GM23248 (cell line): ENCODE data around the gene TAF11L13.
"Not testable (repeated sequence)": the region's sequence is repeated elsewhere in the genome, so short reads cannot be mapped to it uniquely, and the experiment has no call there.

Experiments used
- EZH2 ChIP-seq: fragments of 200-600 bp; sonication (generic); IDR thresholded peaks from 2 replicates; pipeline ENCODE4 v1.6.1; 2018; ENCODE audit warnings: antibody characterized with exemption, mild to moderate bottlenecking; ENCODE audit not compliant: insufficient read depth, poor library complexity, severe bottlenecking
- EZH2phosphoT487 ChIP-seq: fragments of 200-600 bp; sonication (generic); IDR thresholded peaks from 2 replicates; pipeline ENCODE4 v1.6.1; 2018; ENCODE audit warnings: antibody characterized with exemption, moderate library complexity, mild to moderate bottlenecking, low read depth; ENCODE audit not compliant: insufficient read depth

DNA sequence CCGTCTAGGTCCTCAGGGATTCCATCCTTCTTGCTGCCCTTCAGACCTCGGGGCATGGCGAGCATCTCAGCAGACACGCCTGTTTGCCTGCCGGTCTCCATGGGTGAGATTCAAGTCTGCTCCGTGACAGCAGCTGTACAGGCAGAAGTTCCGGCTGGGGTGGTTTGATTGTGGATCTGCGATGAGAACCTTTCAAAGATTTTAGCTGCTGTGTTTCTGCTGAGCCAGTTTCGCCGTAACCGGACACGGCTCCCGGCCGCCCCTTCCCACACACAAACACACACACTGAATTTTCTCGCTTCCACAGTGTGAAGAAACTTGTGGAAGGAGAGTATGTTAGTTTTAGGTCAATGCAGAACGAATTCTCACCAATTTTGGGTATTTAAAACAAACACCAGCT lies 46.2 kb upstream of the TAF11L13 start, which contains the start of gene TAF11L7:
- TF ChIP-seq EZH2phosphoT487, EZH2: not testable (repeated sequence)
